GM12801 (cell line): ENCODE results near the gene AMBRA1.

Source experiments
- CTCF ChIP-seq: IDR thresholded peaks from one replicate; pipeline ENCODE4 v1.5.1; 2011; ENCODE audit warnings: control low read depth; ENCODE audit not compliant: insufficient read length; ENCODE audit errors: extremely low read depth

AMBRA1 gene

GRCh38 chr11:46628961-46629360 lies 35.1 kb upstream of the AMBRA1 start:
- no peak for TF ChIP-seq CTCF

- TF ChIP-seq CTCF = no peak
Measured at GRCh38 chr11:46625406-46625805, 31.6 kb upstream of the AMBRA1 start.

- TF ChIP-seq CTCF = no peak
Measured at GRCh38 chr11:46618837-46619236, 25.0 kb upstream of the AMBRA1 start.

- no peak for TF ChIP-seq CTCF
Measured at GRCh38 chr11:46617972-46618314, 24.1 kb upstream of the AMBRA1 start.

GRCh38 chr11:46617134-46617971 lies 23.5 kb upstream of the AMBRA1 start, which contains the start of the genes ATG13 and HARBI1:
TSS of gene ATG13 (plus strand) at chr11:46617553. CDS start at chr11:46644292, 26,739 bp downstream.
TSS of gene HARBI1 (minus strand) at chr11:46617227. CDS start at chr11:46616237, 990 bp downstream.
- no peak for TF ChIP-seq CTCF

GRCh38 chr11:46616551-46617133 lies 22.8 kb upstream of the AMBRA1 start:
- TF ChIP-seq CTCF = no peak

GRCh38 chr11:46615756-46616155 lies 21.9 kb upstream of the AMBRA1 start:
- TF ChIP-seq CTCF = no peak
